Cardiac muscle cell (in vitro differentiated cells and primary cell): ENCODE results near the gene FXYD1. TPM values are rescaled to one million over a fixed set of nuclear protein-coding genes. Genes with fewer than 3 reads are reported as not detected.
A peak's percentile ranks its signal among the peaks of the same experiment; 100 is the strongest.

Experiments used
- DNase-seq, 2 donors: peaks; one replicate each; pipeline versions ENCODE4 v3.0.0 to v3.0.0-alpha.2; 2010 to 2017; ENCODE audit warnings: low read depth in 1 of 2, low spot score in 1 of 2
- H3K27ac ChIP-seq: fragments of 200-600 bp; sonication (generic); 2 replicates; pipeline ENCODE4 v1.5.1; 2016
- H3K27me3 ChIP-seq: fragments of 200-600 bp; sonication (generic); 2 replicates; pipeline ENCODE4 v1.6.0; 2016; ENCODE audit warnings: control low read depth
- H3K36me3 ChIP-seq: fragments of 200-600 bp; sonication (generic); 2 replicates; pipeline ENCODE4 v1.5.1; 2016; ENCODE audit warnings: control low read depth
- H3K4me1 ChIP-seq: fragments of 200-600 bp; sonication (generic); 2 replicates; pipeline ENCODE4 v1.8.1; 2017; ENCODE audit warnings: low read depth, mild to moderate bottlenecking, mixed run types
- H3K4me3 ChIP-seq: fragments of 200-600 bp; sonication (generic); 2 replicates; pipeline ENCODE4 v1.5.1; 2016; ENCODE audit warnings: mild to moderate bottlenecking
- H3K9me3 ChIP-seq: fragments of 200-600 bp; sonication (generic); 2 replicates; pipeline ENCODE4 v1.5.1; 2017; ENCODE audit warnings: low read depth, mild to moderate bottlenecking, control low read depth
- polyA plus RNA-seq: library from polyadenylated mRNA; unstranded; fragments of >200 nt; fragmentation: Nextera tagmentation; extraction: Ambion mirVana; gene quantifications from 2 replicates; pipeline ENCODE4 v1.2.1, GENCODE V29; 2016
- total RNA-seq: library from RNA; depleted of rRNA; stranded (reverse); fragments of >200 nt; gene quantifications from 2 replicates; pipeline ENCODE4 v1.2.3, GENCODE V29; 2016
- TF ChIP-seq, protein P1 (sequence below): IDR thresholded peaks from 2 replicates; pipeline ENCODE4 v1.5.1; 2012; ENCODE audit warnings: low read depth, mild to moderate bottlenecking, low read length

The FXYD1 gene
- total and polyA plus RNA-seq, 2 experiments from 2014 or later: 154 to 314 TPM

- Histone ChIP-seq H3K36me3 (no peaks in the 10 kb centered on the region), H3K9me3 (no peaks in the 10 kb centered on the region), H3K27ac (no peak overlapping the region), H3K4me3 (no peak overlapping the region), H3K4me1 (no peaks in the 10 kb centered on the region), H3K27me3 (no peaks in the 10 kb centered on the region)
- DNase-seq: no peak
- TF ChIP-seq, protein P1, sequence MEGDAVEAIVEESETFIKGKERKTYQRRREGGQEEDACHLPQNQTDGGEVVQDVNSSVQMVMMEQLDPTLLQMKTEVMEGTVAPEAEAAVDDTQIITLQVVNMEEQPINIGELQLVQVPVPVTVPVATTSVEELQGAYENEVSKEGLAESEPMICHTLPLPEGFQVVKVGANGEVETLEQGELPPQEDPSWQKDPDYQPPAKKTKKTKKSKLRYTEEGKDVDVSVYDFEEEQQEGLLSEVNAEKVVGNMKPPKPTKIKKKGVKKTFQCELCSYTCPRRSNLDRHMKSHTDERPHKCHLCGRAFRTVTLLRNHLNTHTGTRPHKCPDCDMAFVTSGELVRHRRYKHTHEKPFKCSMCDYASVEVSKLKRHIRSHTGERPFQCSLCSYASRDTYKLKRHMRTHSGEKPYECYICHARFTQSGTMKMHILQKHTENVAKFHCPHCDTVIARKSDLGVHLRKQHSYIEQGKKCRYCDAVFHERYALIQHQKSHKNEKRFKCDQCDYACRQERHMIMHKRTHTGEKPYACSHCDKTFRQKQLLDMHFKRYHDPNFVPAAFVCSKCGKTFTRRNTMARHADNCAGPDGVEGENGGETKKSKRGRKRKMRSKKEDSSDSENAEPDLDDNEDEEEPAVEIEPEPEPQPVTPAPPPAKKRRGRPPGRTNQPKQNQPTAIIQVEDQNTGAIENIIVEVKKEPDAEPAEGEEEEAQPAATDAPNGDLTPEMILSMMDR: no peak
Measured at GRCh38 chr19:35109395-35110112, 29.1 kb upstream of the FXYD1 start.

GRCh38 chr19:35110974-35111373, 27.6 kb upstream of the FXYD1 start:
- TF ChIP-seq, protein P1: no peak
- Histone ChIP-seq H3K4me3 (no peak overlapping the region), H3K27me3 (no peaks in the 10 kb centered on the region), H3K36me3 (no peaks in the 10 kb centered on the region), H3K4me1 (no peaks in the 10 kb centered on the region), H3K9me3 (no peaks in the 10 kb centered on the region), H3K27ac (no peak overlapping the region)
- DNase-seq: no peak

- TF ChIP-seq, protein P1: no peak
Measured at GRCh38 chr19:35112995-35113688, 25.5 kb upstream of the FXYD1 start.

GRCh38 chr19:35114353-35115176, 24.1 kb upstream of the FXYD1 start:
- Histone ChIP-seq H3K27me3 (no peaks in the 10 kb centered on the region), H3K4me3 (peak overlapping the region; percentile 1), H3K36me3 (no peaks in the 10 kb centered on the region), H3K27ac (no peak overlapping the region), H3K4me1 (no peaks in the 10 kb centered on the region), H3K9me3 (no peaks in the 10 kb centered on the region)
- peak; percentile 71 to 74 for DNase-seq
- TF ChIP-seq, protein P1: peak; percentile 100

More at GRCh38 chr19:35112995-35113688, 25.5 kb upstream of the FXYD1 start:
- Histone ChIP-seq H3K36me3 (no peaks in the 10 kb centered on the region), H3K4me1 (no peaks in the 10 kb centered on the region), H3K4me3 (no peak overlapping the region), H3K9me3 (no peaks in the 10 kb centered on the region), H3K27ac (no peak overlapping the region), H3K27me3 (no peaks in the 10 kb centered on the region)
- no peak for DNase-seq

- Histone ChIP-seq H3K36me3 (no peaks in the 10 kb centered on the region), H3K27me3 (no peaks in the 10 kb centered on the region), H3K4me1 (no peaks in the 10 kb centered on the region), H3K4me3 (peak within 1 kb of the TSS; percentile 1), H3K27ac (no peak within 1 kb of the TSS), H3K9me3 (no peaks in the 10 kb centered on the region)
- no peak for DNase-seq
- TF ChIP-seq, protein P1: no peak
Measured at GRCh38 chr19:35115177-35115951, 23.3 kb upstream of the FXYD1 start, which contains the start of gene FXYD3. FXYD3 (plus strand) TSS chr19:35115823; CDS start chr19:35119377, 3,554 bp downstream.
